HepG2 (cell line): ENCODE measurements around the gene PTHLH. TPM values are rescaled to one million over a fixed set of nuclear protein-coding genes. Genes with fewer than 3 reads are reported as not detected.

ENCODE experiments used
- ATAC-seq: fragments of 200-7000 bp; cut with Tn5 transposase; 3 replicates; pipeline ENCODE4 v1.9.1; 2020; ENCODE audit warnings: mild to moderate bottlenecking, moderate library complexity
- BruUV-seq: library from RNA; stranded (reverse); fragments of 400-500 nt; replicated peaks from 2 replicates; lab custom pipeline; 2021; lab: Mats Ljungman, UMichigan
- CTCF ChIA-PET: fragments of 300-600 bp; formaldehyde crosslinking; extraction: SDS; loops from one replicate; lab custom pipeline; 2021; ENCODE audit warnings: low total read pairs, inconsistent platforms, low intra/inter-chr PET ratio; lab: Yijun Ruan, JAX
- POLR2A ChIA-PET: fragments of 350-600 bp; sonication (Branson Sonifier 250); formaldehyde crosslinking; loops from one replicate; lab custom pipeline; 2020; ENCODE audit warnings: antibody characterized with exemption, inconsistent platforms; lab: Yijun Ruan, JAX
- DNase-seq: peaks from one replicate; pipeline ENCODE4 v3.0.0-alpha.2; 2015; ENCODE audit warnings: low spot score
- FAIRE-seq: peaks from 3 replicates; lab custom pipeline; 2011; peaks lifted over from hg19 to GRCh38; lab: Jason Lieb, UNC
- H2AFZ ChIP-seq: one replicate; pipeline ENCODE4 v1.6.1; 2011; ENCODE audit warnings: low read length, inconsistent platforms
- H3K27ac ChIP-seq: fragments of 300-600 bp; 3 replicates; pipeline ENCODE4 v1.8.0; 2011; ENCODE audit warnings: mixed run types, mild to moderate bottlenecking, mixed read lengths, low read length, inconsistent platforms; ENCODE audit not compliant: insufficient read depth; ENCODE audit errors: extremely low read length
- H3K27me3 ChIP-seq, 2 experiments: fragments of 200-600 bp in 1 of 2; 2 replicates in 1 of 2; 3 replicates in 1 of 2; pipeline versions ENCODE4 v1.6.0 to v1.8.0; 2011; ENCODE audit warnings: low read length in 2 of 2, mild to moderate bottlenecking in 2 of 2, moderate library complexity in 2 of 2, inconsistent platforms in 1 of 2; ENCODE audit not compliant: insufficient read depth in 2 of 2, control insufficient read depth in 1 of 2
- H3K36me3 ChIP-seq, 2 experiments: fragments of 200-600 bp in 1 of 2; replicated peaks in 1 of 2; 2 replicates in 1 of 2; 3 replicates in 1 of 2; pipeline versions ENCODE4 v1.5.1 to v1.8.0; 2011; ENCODE audit warnings: low read length in 2 of 2, inconsistent platforms in 1 of 2; ENCODE audit not compliant: insufficient read depth in 2 of 2, control insufficient read depth in 1 of 2
- H3K4me1 ChIP-seq: 2 replicates; pipeline ENCODE4 v1.5.1; 2012; ENCODE audit warnings: low read length, inconsistent platforms; ENCODE audit not compliant: insufficient read depth
- H3K4me2 ChIP-seq: 2 replicates; pipeline ENCODE4 v1.6.0; 2011; ENCODE audit warnings: low read depth, low read length, inconsistent platforms
- H3K4me3 ChIP-seq, 3 experiments: fragments of 200-600 bp in 1 of 3; sonication (generic), shearing (Covaris generic) in 1 of 3; replicated peaks in 1 of 3; 2 replicates each; pipeline ENCODE4 v1.5.1; 2011 to 2016; ENCODE audit warnings: low read length in 3 of 3, inconsistent platforms in 2 of 3, low read depth in 2 of 3, mild to moderate bottlenecking in 2 of 3, control low read depth in 1 of 3, mixed read lengths in 1 of 3; ENCODE audit not compliant: insufficient read depth in 1 of 3
- H3K79me2 ChIP-seq: one replicate; pipeline ENCODE4 v1.6.1; 2011; ENCODE audit warnings: low read length, inconsistent platforms; ENCODE audit not compliant: insufficient read depth
- H3K9ac ChIP-seq: 2 replicates; pipeline ENCODE4 v1.6.0; 2011; ENCODE audit warnings: mild to moderate bottlenecking, low read depth, low read length, inconsistent platforms; ENCODE audit not compliant: insufficient read depth
- H3K9me3 ChIP-seq: 2 replicates; pipeline ENCODE4 v1.5.1; 2012; ENCODE audit warnings: mild to moderate bottlenecking, low read length
- H4K20me1 ChIP-seq: 2 replicates; pipeline ENCODE4 v1.6.0; 2011; ENCODE audit warnings: inconsistent platforms, mild to moderate bottlenecking, low read length, moderate library complexity; ENCODE audit not compliant: insufficient read depth
- ETV5 ChIP-seq: IDR thresholded peaks from 2 replicates; pipeline ENCODE4 v1.6.1; 2018; ENCODE audit warnings: missing biosample characterization, missing genetic modification reagents, inconsistent platforms, borderline replicate concordance
- KAT8 ChIP-seq: IDR thresholded peaks from 2 replicates; pipeline ENCODE4 v1.6.1; 2016; ENCODE audit warnings: missing genetic modification reagents, missing compliant biosample characterization
- NFE2L2 ChIP-seq: fragments of 150-350 bp; IDR thresholded peaks from 2 replicates; pipeline ENCODE4 v1.6.1; 2014; ENCODE audit warnings: low read length
- RXRB ChIP-seq: IDR thresholded peaks from 2 replicates; pipeline ENCODE4 v1.6.1; 2016; ENCODE audit warnings: borderline replicate concordance, missing genetic modification reagents, missing compliant biosample characterization
- SNAPC2 ChIP-seq: sonication (generic); formaldehyde crosslinking; IDR thresholded peaks from 2 replicates; pipeline ENCODE4 v1.8.1; 2022; ENCODE audit warnings: mild to moderate bottlenecking, missing genetic modification reagents
- SRSF1 ChIP-seq: fragments of 200-400 bp; formaldehyde crosslinking; optimal IDR thresholded peaks from 2 replicates; pipeline ENCODE3; 2017; ENCODE audit warnings: mild to moderate bottlenecking, low read depth, low read length, moderate library complexity
- ZNF430 ChIP-seq: sonication (generic); formaldehyde crosslinking; IDR thresholded peaks from 2 replicates; pipeline ENCODE4 v1.9.0; 2021; ENCODE audit warnings: mild to moderate bottlenecking, missing genetic modification reagents
- WGBS: methylation state at CpG from one replicate; pipeline ENCODE4 v1.1.6; 2017; ENCODE audit warnings: low lambda C conversion rate; 5-methylcytosine and 5-hydroxymethylcytosine counted together
- in situ Hi-C: cut with HindIII; loops from 2 replicates; pipeline ENCODE4 v1.10.0; 2017; ENCODE audit warnings: low pct_unique_long_range_greater_than_20kb; ENCODE audit not compliant: extremely low pct_ligation_motif_present
- intact Hi-C: fragments of 100-400 bp; cut with micrococcal nuclease; formaldehyde crosslinking; loops from one replicate; pipeline ENCODE4 v1.10.0; 2022; ENCODE audit not compliant: unreplicated experiment
- polyA plus RNA-seq, 8 experiments: library from polyadenylated mRNA; depleted of rRNA in 3 of 8; stranded (reverse) in 7 of 8; unstranded in 1 of 8; fragments of >200 nt; fragmentation: Illumina TruSeq in 4 of 8; extraction: Trizol in 4 of 8; gene quantifications; 2 replicates each; pipeline versions ENCODE4 v1.2.1 to v1.2.3, GENCODE V29; 2011 to 2016; ENCODE audit warnings: low read depth in 4 of 8, missing spikeins in 1 of 8, mixed read lengths in 1 of 8; ENCODE audit not compliant: insufficient read depth in 1 of 8
- total RNA-seq, 5 experiments: library from RNA; depleted of rRNA; stranded (reverse); fragments of >200 nt; fragmentation: Illumina TruSeq; extraction: Trizol; gene quantifications; 2 replicates each; pipeline ENCODE4 v1.2.3, GENCODE V29; 2016; ENCODE audit warnings: low read depth in 1 of 5
- TF ChIP-seq, protein P1 (sequence below): sonication (generic); formaldehyde crosslinking; IDR thresholded peaks from 2 replicates; pipeline ENCODE4 v1.4.0; 2020; ENCODE audit warnings: missing genetic modification reagents
- TF ChIP-seq, protein P2 (sequence below): sonication (generic); formaldehyde crosslinking; IDR thresholded peaks from 2 replicates; pipeline ENCODE4 v1.5.0; 2020; ENCODE audit warnings: missing genetic modification reagents, mild to moderate bottlenecking, borderline replicate concordance
- TF ChIP-seq, protein P3 (sequence below): sonication (generic); formaldehyde crosslinking; IDR thresholded peaks from 2 replicates; pipeline ENCODE4 v1.5.0; 2020; ENCODE audit warnings: mild to moderate bottlenecking, low read depth, missing genetic modification reagents, borderline replicate concordance

The PTHLH gene
- total and polyA plus RNA-seq, 2 of the 13 experiments (the other 11 are each of a cell fraction or from before 2014, with no cell fraction given) = 0.22 TPM; not detected in 1

DNA sequence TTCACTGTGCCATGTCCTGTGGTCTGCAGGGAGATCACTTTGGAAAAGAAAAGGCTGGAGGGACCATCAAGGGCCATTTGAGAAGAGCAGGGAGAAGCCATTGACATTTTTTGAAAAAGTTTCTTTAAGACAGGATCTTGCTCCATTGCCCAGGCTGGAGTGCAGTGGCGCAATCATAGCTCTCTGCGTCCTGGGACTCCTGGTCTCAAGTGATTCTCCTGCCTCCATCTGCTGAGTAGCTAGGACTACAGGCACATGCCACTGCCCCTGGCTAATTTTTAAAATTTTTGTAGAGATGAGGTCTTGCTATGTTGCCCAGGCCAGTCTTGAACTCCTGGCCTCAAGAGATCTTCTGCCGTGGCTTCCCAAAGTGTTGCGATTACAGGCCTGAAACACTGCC is 32.3 kb downstream of the PTHLH start:
- in situ Hi-C loops = loop anchor here (10.0 kb wide), 1 partner anchor 205 kb away; no protein-coding TSS in a partner anchor
- TF ChIP-seq, protein P1, sequence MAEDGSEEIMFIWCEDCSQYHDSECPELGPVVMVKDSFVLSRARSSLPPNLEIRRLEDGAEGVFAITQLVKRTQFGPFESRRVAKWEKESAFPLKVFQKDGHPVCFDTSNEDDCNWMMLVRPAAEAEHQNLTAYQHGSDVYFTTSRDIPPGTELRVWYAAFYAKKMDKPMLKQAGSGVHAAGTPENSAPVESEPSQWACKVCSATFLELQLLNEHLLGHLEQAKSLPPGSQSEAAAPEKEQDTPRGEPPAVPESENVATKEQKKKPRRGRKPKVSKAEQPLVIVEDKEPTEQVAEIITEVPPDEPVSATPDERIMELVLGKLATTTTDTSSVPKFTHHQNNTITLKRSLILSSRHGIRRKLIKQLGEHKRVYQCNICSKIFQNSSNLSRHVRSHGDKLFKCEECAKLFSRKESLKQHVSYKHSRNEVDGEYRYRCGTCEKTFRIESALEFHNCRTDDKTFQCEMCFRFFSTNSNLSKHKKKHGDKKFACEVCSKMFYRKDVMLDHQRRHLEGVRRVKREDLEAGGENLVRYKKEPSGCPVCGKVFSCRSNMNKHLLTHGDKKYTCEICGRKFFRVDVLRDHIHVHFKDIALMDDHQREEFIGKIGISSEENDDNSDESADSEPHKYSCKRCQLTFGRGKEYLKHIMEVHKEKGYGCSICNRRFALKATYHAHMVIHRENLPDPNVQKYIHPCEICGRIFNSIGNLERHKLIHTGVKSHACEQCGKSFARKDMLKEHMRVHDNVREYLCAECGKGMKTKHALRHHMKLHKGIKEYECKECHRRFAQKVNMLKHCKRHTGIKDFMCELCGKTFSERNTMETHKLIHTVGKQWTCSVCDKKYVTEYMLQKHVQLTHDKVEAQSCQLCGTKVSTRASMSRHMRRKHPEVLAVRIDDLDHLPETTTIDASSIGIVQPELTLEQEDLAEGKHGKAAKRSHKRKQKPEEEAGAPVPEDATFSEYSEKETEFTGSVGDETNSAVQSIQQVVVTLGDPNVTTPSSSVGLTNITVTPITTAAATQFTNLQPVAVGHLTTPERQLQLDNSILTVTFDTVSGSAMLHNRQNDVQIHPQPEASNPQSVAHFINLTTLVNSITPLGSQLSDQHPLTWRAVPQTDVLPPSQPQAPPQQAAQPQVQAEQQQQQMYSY (CRISPR knock-in tag) = no peak
- TF ChIP-seq KAT8 (CRISPR knock-in tag) = no peak
- no peak for TF ChIP-seq NFE2L2
- no peak for TF ChIP-seq SRSF1
- TF ChIP-seq ETV5 = no peak
- no peak for TF ChIP-seq RXRB (CRISPR knock-in tag)
- TF ChIP-seq SNAPC2 (CRISPR knock-in tag) = no peak
- TF ChIP-seq ZNF430 = no peak
- TF ChIP-seq, protein P2, sequence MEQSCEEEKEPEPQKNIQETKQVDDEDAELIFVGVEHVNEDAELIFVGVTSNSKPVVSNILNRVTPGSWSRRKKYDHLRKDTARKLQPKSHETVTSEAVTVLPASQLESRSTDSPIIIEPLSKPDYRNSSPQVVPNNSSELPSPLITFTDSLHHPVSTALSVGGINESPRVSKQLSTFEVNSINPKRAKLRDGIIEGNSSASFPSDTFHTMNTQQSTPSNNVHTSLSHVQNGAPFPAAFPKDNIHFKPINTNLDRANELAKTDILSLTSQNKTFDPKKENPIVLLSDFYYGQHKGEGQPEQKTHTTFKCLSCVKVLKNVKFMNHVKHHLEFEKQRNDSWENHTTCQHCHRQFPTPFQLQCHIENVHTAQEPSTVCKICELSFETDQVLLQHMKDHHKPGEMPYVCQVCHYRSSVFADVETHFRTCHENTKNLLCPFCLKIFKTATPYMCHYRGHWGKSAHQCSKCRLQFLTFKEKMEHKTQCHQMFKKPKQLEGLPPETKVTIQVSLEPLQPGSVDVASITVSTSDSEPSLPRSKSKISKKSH (CRISPR knock-in tag) = no peak
- TF ChIP-seq, protein P3, sequence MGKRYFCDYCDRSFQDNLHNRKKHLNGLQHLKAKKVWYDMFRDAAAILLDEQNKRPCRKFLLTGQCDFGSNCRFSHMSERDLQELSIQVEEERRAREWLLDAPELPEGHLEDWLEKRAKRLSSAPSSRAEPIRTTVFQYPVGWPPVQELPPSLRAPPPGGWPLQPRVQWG = no peak
- no peak for DNase-seq
- BruUV-seq = no TSS peak
- no peak for ATAC-seq
- Histone ChIP-seq H3K36me3 (no peaks in the 10 kb centered on the region), H3K4me3 (no peak overlapping the region), H2AFZ (no peak overlapping the region), H3K4me2 (no peak overlapping the region), H3K79me2 (no peaks in the 10 kb centered on the region), H3K27me3 (no peaks in the 10 kb centered on the region), H3K27ac (no peak overlapping the region), H3K9ac (no peak overlapping the region), H3K4me1 (no peaks in the 10 kb centered on the region), H3K9me3 (no peaks in the 10 kb centered on the region), H4K20me1 (no peaks in the 10 kb centered on the region)
- ChIA-PET CTCF (interaction anchor here (1.1 to 2.0 kb wide), 4 partner anchors 24 to 932 kb away, joined by 3 to 21 read pairs (median 4); no protein-coding TSS in a partner anchor), POLR2A (no interaction called here)
- intact Hi-C loops = loop anchor here (1.0 to 10.0 kb wide), 3 partner anchors 95 to 718 kb away; no protein-coding TSS in a partner anchor
- WGBS = 72% methylated on average over 4 of the region's 4 CpGs
- no peak for FAIRE-seq
